GM12891 (cell line): ENCODE results near the gene ZNF418. TPM values are rescaled to one million over a fixed set of nuclear protein-coding genes. Genes with fewer than 3 reads are reported as not detected.

Experiments
- DNase-seq: peaks from one replicate; pipeline ENCODE4 v3.0.0; 2011; ENCODE audit warnings: low spot score; ENCODE audit not compliant: insufficient read length
- FAIRE-seq: peaks from 2 replicates; lab custom pipeline; 2011; peaks lifted over from hg19 to GRCh38; lab: Jason Lieb, UNC
- PAX5 ChIP-seq: IDR thresholded peaks from 2 replicates; pipeline ENCODE4 v1.6.1; 2011; ENCODE audit warnings: low read length, moderate library complexity, mild to moderate bottlenecking; ENCODE audit not compliant: insufficient read depth, severe bottlenecking
- POLR2A ChIP-seq: IDR thresholded peaks from 2 replicates; pipeline ENCODE4 v1.6.1; 2011; ENCODE audit warnings: low read depth, low read length, control low read depth
- POLR2AphosphoS5 ChIP-seq: IDR thresholded peaks from 2 replicates; pipeline ENCODE4 v1.6.1; 2011; ENCODE audit warnings: low read depth, low read length, control low read depth
- POU2F2 ChIP-seq: IDR thresholded peaks from 2 replicates; pipeline ENCODE4 v1.6.1; 2011; ENCODE audit warnings: low read depth, mild to moderate bottlenecking, control low read depth, low read length, moderate library complexity
- SPI1 ChIP-seq: IDR thresholded peaks from 2 replicates; pipeline ENCODE4 v1.6.1; 2011; ENCODE audit warnings: low read depth, low read length, control low read depth
- TAF1 ChIP-seq: IDR thresholded peaks from 2 replicates; pipeline ENCODE4 v1.6.1; 2011; ENCODE audit warnings: low read depth, low read length, control low read depth
- polyA plus RNA-seq: library from polyadenylated mRNA; unstranded; fragments of >200 nt; gene quantifications from one replicate; pipeline ENCODE4 v1.2.1, GENCODE V29; 2012; ENCODE audit warnings: low read depth, missing spikeins, inconsistent platforms; ENCODE audit not compliant: missing spikeins

Gene ZNF418
- 0.32 TPM for polyA plus RNA-seq

DNA sequence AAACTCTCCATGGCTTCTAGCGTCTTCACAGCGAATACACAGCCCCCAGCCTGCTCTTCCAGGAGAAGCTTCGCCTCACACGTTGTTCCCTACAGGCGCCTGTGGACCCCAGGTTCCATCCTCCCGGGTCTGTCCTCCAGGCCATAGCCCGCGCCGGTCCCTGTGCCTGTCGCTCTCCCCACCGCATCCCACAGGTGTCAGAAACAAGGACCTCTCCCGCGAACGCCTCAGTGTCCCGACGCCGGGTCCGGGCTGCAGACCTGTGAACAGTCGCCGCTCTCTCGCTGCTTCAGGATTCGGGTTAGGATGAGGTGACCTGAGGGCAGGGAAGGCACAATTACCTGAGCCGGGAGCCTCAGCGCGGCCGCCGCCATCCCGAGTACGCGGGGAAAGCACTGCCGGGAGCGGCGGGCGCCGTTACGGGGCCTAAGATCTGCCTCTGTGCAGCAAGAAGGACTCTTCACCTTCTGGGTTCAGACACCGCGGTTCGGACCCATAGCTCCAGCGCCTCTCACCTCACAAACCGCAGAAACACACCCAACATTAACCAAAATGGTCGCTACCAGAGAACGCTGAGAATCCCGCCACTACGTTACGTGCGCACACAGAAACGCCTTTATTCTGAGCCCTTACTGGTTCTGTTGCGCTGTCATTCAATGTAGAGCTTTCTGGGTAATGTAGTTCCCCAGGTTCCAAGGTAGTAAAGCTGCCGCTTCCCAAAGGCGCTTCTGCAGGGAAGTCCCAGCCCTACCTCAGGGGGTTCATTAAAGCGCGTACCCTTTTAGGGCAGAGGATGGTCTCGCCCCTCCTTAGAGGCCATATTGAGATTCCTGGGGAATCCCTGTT is at the start of gene ZNF418:
ZNF418 (minus strand) TSS at position 583 of the 846 bp plus-strand sequence. CDS start 1,580 bp downstream, outside the sequence.
- DNase-seq = no peak
- FAIRE-seq = no peak
- TF ChIP-seq TAF1 (no peak), POLR2AphosphoS5 (no peak), POLR2A (no peak), POU2F2 (no peak), PAX5 (no peak), SPI1 (no peak)

DNA sequence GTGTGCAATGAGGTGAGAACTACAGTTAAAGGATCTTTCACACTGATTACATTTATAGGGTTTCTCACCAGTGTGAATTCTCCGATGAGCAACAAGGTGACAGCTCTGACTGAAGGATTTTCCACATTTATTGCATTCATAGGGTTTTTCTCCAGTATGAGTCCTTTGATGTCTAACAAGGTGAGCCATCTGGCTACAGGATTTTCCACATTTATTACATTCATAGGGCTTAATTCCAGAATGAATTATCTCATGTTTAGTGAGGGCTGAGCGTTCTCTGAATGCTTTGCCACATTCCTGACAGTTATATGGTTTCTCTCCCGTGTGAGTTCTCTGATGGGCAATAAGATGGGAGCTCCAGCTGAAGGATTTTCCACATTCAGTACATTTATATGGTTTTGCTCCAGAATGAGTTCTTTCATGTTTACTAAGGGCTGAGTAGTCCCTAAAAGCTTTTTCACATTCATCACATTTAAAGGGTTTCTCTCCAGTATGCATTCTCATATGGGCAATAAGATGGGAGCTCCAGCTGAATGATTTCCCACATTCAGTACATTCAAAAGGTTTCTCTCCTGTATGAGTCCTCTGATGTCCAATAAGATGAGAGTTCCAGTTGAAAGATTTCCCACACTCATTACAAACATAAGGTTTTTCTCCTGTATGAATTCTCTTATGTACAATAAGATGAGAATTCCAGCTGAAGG is 43.5 kb upstream of the ZNF418 start:
- FAIRE-seq (no peak), DNase-seq (no peak)
- TF ChIP-seq POLR2AphosphoS5 (no peak), POLR2A (no peak), PAX5 (no peak), TAF1 (no peak), POU2F2 (no peak), SPI1 (no peak)

DNA sequence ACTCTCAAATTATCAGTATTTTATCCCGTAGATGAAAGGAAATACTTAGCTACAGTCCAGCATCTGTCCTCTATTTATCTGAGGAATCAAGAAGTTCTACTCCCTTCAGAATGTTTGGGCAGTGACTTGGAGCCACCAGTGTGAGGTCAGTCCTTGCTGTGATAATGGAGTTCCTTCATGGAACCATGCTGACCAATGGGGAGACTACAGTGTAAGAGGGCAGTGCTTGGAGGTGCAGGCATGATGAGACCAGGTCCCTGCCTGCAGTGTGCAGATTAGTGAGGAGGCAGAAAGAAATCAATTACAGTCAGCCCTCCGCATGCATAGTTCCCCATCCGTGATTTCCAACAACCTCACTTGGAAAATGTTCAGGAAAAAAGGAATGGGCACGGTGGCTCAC is 39.2 kb upstream of the ZNF418 start, which contains the start of gene C19orf18:
C19orf18 (minus strand) TSS at position 101 of the 400 bp plus-strand sequence. CDS start 102 bp downstream, outside the sequence.
- DNase-seq (no peak), FAIRE-seq (no peak)
- TF ChIP-seq SPI1 (no peak), POLR2AphosphoS5 (no peak), TAF1 (no peak), PAX5 (no peak), POU2F2 (no peak), POLR2A (no peak)

DNA sequence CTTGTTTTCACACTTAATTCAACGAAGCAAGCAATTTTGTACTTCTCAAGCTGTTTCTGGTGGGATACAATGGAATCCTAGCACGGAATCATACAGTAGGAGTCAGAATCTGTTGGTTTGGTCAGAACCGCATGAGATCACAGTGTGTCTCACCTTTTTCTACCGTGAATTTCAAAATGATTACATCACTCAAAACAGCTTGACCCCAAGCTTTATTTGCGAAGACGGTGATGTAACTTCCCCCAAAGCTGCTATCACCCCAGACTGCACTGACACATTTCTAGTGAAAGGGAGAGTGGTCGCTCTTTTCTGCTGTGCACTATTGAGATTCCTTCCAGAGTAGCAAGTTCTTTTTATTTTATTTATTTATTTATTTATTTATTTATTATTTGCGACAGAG is 29.6 kb upstream of the ZNF418 start:
- TF ChIP-seq POU2F2 = no peak
- no peak for TF ChIP-seq PAX5
- no peak for TF ChIP-seq TAF1
- TF ChIP-seq POLR2AphosphoS5 = no peak
- TF ChIP-seq SPI1 = no peak
- TF ChIP-seq POLR2A = no peak
- DNase-seq = no peak
- no peak for FAIRE-seq

DNA sequence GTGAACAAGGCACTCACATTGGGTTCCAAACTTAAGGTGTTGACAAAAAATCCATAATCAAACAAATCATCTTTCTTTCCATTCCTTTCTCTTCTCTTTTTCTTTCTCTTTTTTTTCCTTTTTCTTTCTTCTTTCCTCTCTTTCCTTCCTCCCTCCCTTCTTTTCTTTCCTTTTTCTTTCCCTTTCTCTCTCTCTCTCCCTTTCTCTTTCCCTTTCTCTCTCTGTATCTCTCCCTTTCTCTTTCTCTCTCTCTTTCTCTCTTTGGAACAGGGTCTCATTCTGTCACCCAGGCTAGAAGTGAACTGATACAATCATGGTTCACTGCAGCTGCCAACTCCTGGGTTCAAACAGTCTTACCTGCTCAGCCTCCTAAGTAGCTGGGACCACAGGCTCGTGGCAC is 26.6 kb upstream of the ZNF418 start:
- no peak for FAIRE-seq
- no peak for DNase-seq
- TF ChIP-seq POLR2A (no peak), POLR2AphosphoS5 (no peak), SPI1 (no peak), POU2F2 (no peak), PAX5 (no peak), TAF1 (no peak)

DNA sequence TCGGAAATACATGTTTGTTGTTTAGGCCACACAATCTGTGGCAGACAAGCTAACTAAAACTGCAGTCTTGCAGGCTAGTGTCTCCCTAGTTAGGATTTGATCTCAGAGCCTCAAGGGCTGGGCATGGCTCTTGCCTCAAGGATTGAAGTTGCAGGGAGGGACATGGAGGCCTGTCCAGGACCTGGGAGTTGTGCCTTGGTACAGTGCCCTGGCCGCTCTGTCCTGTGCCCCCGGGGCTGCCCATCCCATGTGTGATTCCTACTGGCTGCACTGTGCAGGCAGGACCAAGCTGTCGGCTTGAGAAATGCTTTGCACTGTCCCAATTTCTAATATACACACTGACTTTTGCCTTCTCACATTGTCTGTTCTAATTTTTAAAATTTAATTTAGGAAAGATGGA is 19.8 kb upstream of the ZNF418 start:
- TF ChIP-seq POU2F2 (no peak), PAX5 (no peak), POLR2A (no peak), SPI1 (no peak), TAF1 (no peak), POLR2AphosphoS5 (no peak)
- DNase-seq = no peak
- no peak for FAIRE-seq

DNA sequence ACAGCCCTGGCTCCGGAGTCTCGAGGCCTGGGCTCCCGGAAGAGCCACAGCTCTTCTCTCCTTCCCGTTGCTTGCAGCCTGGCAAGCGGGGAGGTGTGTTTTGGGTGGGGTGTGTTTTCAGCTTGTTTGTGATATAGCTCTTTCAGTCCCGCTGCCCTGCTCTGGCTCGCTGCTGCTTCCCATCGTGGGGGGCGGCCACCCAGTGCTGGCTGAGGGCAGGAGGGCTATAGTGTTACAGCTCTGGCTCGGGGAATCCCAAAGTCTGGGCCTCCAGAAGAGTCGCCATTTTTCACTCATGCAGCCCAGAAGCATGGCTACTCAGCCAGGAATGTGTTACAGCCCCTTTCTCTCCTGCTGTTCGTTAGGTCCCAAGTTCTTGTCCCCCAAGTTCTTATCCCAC is 14.5 kb upstream of the ZNF418 start:
- TF ChIP-seq POU2F2 (no peak), SPI1 (no peak), POLR2A (no peak), TAF1 (no peak), PAX5 (no peak), POLR2AphosphoS5 (no peak)
- FAIRE-seq (no peak), DNase-seq (no peak)

DNA sequence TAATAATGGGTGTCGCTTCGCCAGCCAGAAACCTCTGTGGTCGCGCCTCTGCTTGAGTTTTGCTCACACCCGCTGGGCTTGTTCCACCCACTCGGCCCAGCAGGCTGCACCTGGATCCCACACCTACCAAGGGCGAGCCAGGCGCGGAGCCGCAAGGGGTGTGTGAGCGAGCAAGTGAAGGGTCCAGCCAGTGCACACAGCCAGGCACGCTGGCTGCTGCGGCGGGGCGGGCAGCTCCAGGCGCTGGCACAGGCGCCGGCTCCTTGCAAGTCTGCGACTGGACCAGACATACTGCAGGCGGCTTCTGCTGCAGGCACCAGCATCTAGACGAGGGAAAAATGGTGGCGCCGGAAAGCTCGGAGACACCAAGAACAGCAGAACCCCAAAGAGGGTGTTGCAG is 14.1 kb upstream of the ZNF418 start:
- no peak for TF ChIP-seq PAX5
- TF ChIP-seq POU2F2 = no peak
- TF ChIP-seq TAF1 = no peak
- TF ChIP-seq POLR2AphosphoS5 = no peak
- TF ChIP-seq POLR2A = no peak
- TF ChIP-seq SPI1 = no peak
- DNase-seq (no peak), FAIRE-seq (no peak)
